Myocyte (in vitro differentiated cells): Measurements from ENCODE around the gene ELSPBP1. TPM values are rescaled to one million over a fixed set of nuclear protein-coding genes. Genes with fewer than 3 reads are reported as not detected.
A peak's percentile ranks its signal among the peaks of the same experiment; 100 is the strongest.
"Not testable (repeated sequence)": the region's sequence is repeated elsewhere in the genome, so short reads cannot be mapped to it uniquely, and the experiment has no call there.

Experiments used
- DNase-seq: peaks from one replicate; pipeline ENCODE4 v3.0.0-alpha.2; 2012; ENCODE audit warnings: low read depth
- total RNA-seq: library from RNA; depleted of rRNA; stranded (reverse); fragments of >200 nt; gene quantifications from 2 replicates; pipeline ENCODE4 v1.2.3, GENCODE V29; 2014

The ELSPBP1 gene
- total RNA-seq, 1 donor from 2014 or later: not detected

GRCh38 chr19:48041877-48042580 is 47.6 kb downstream of the ELSPBP1 start:
- DNase-seq: no peak

- no peak for DNase-seq
These were observed 49.3 kb downstream of the ELSPBP1 start, which contains the start of gene CABP5 for GRCh38 chr19:48043675-48044258. TSS of gene CABP5 (minus strand) at chr19:48044079. CDS start at chr19:48043922, 157 bp downstream.

GRCh38 chr19:48044561-48044960 is 50.1 kb downstream of the ELSPBP1 start:
- no peak for DNase-seq

GRCh38 chr19:48051335-48052033 is 57.1 kb downstream of the ELSPBP1 start:
- no peak for DNase-seq

GRCh38 chr19:48053076-48053475 is 58.6 kb downstream of the ELSPBP1 start:
- DNase-seq: no peak

GRCh38 chr19:48053856-48054255 is 59.4 kb downstream of the ELSPBP1 start:
- DNase-seq: peak; percentile 2

- no peak for DNase-seq
These were observed 64.9 kb downstream of the ELSPBP1 start for GRCh38 chr19:48059331-48059730.

- no peak for DNase-seq
These were observed 65.9 kb downstream of the ELSPBP1 start for GRCh38 chr19:48060381-48060780.

- no peak for DNase-seq
These were observed 67.2 kb downstream of the ELSPBP1 start for GRCh38 chr19:48061401-48062344.

- DNase-seq: no peak
These were observed 70.1 kb downstream of the ELSPBP1 start for GRCh38 chr19:48064509-48064908.

GRCh38 chr19:48069435-48069834 is 75.0 kb downstream of the ELSPBP1 start:
- no peak for DNase-seq

GRCh38 chr19:48070177-48070769 is 75.8 kb downstream of the ELSPBP1 start:
- not testable (repeated sequence) for DNase-seq

Other genes starting within 250 kb of the ELSPBP1 start
- gene NOP53, start 249.1 kb upstream of the ELSPBP1 start, total RNA-seq: 101 and 106 TPM in 2 replicates
- gene SELENOW, start 215.9 kb upstream of the ELSPBP1 start, total RNA-seq: 2,157 and 3,026 TPM in 2 replicates
- gene TPRX1, start 190.1 kb upstream of the ELSPBP1 start, total RNA-seq: not detected in 2 replicates
- not detected in 2 replicates for gene CRX, start 172.7 kb upstream of the ELSPBP1 start, total RNA-seq
- not detected in 2 replicates for gene TPRX2, start 135.4 kb upstream of the ELSPBP1 start, total RNA-seq
- gene SULT2A1, start 108.3 kb upstream of the ELSPBP1 start, total RNA-seq: not detected in 2 replicates
- not detected in 2 replicates for gene BSPH1, start 2.5 kb upstream of the ELSPBP1 start, total RNA-seq
- not detected in 2 replicates for gene CABP5, start 49.4 kb downstream of the ELSPBP1 start, total RNA-seq
- 109 and 161 TPM in 2 replicates for gene PLA2G4C, start 116.2 kb downstream of the ELSPBP1 start, total RNA-seq
- gene LIG1, start 175.7 kb downstream of the ELSPBP1 start, total RNA-seq: 8.4 and 8.9 TPM in 2 replicates
- 1.3 and 2.1 TPM in 2 replicates for gene ZSWIM9, start 176.0 kb downstream of the ELSPBP1 start, total RNA-seq